IMR-90 (cell line): ENCODE data around the gene LMO1. TPM values are rescaled to one million over a fixed set of nuclear protein-coding genes. Genes with fewer than 3 reads are reported as not detected.

Source experiments
- ATAC-seq: fragments of 200-7000 bp; cut with Tn5 transposase; 2 replicates; pipeline ENCODE4 v1.9.1; 2020; ENCODE audit warnings: low read depth, mild to moderate bottlenecking, moderate library complexity
- BruUV-seq: library from RNA; stranded (reverse); fragments of 400-500 nt; replicated peaks from 2 replicates; lab custom pipeline; 2021; lab: Mats Ljungman, UMichigan
- CTCF ChIA-PET: fragments of 300-600 bp; formaldehyde crosslinking; extraction: SDS; loops from one replicate; lab custom pipeline; 2021; ENCODE audit warnings: antibody characterized with exemption; lab: Yijun Ruan, JAX
- POLR2A ChIA-PET: fragments of 300-600 bp; sonication (Branson Sonifier 250); formaldehyde crosslinking; loops from one replicate; lab custom pipeline; 2022; ENCODE audit warnings: antibody characterized with exemption; ENCODE audit not compliant: unreplicated experiment; lab: Charles Lee
- DNase-seq: peaks from one replicate; pipeline ENCODE4 v3.0.0; 2013
- H2AFZ ChIP-seq: replicated peaks from 2 replicates; pipeline ENCODE3; 2013; ENCODE audit warnings: low read length, mild to moderate bottlenecking; ENCODE audit not compliant: poor library complexity
- H2AK5ac ChIP-seq: 2 replicates; pipeline ENCODE4 v1.6.1; 2013; ENCODE audit warnings: low read depth, low read length, inconsistent platforms
- H2AK9ac ChIP-seq: replicated peaks from 2 replicates; pipeline ENCODE3; 2013; ENCODE audit warnings: mild to moderate bottlenecking, low read depth, low read length, moderate library complexity; ENCODE audit not compliant: poor library complexity
- H2BK120ac ChIP-seq: 2 replicates; pipeline ENCODE4 v1.6.1; 2013; ENCODE audit warnings: low read depth, low read length, inconsistent platforms
- H2BK15ac ChIP-seq: 3 replicates; pipeline ENCODE4 v1.6.1; 2013; ENCODE audit warnings: low read depth, low read length, inconsistent platforms
- H2BK20ac ChIP-seq: 2 replicates; pipeline ENCODE4 v1.6.1; 2013; ENCODE audit warnings: low read depth, mild to moderate bottlenecking, inconsistent platforms, low read length, moderate library complexity
- H2BK5ac ChIP-seq: 2 replicates; pipeline ENCODE4 v1.6.1; 2013; ENCODE audit warnings: mild to moderate bottlenecking, low read depth, low read length, inconsistent platforms; ENCODE audit not compliant: poor library complexity, severe bottlenecking
- H3K14ac ChIP-seq: replicated peaks from 2 replicates; pipeline ENCODE4 v1.6.1; 2013; ENCODE audit warnings: low read depth, low read length, inconsistent platforms
- H3K18ac ChIP-seq: 2 replicates; pipeline ENCODE4 v1.6.1; 2013; ENCODE audit warnings: low read depth, low read length, control low read depth
- H3K23ac ChIP-seq: 2 replicates; pipeline ENCODE4 v1.6.1; 2013; ENCODE audit warnings: low read depth, low read length, inconsistent platforms
- H3K27ac ChIP-seq: 2 replicates; pipeline ENCODE4 v1.5.1; 2013; ENCODE audit warnings: mild to moderate bottlenecking, control low read depth, low read length; ENCODE audit not compliant: insufficient read depth
- H3K27me3 ChIP-seq: 2 replicates; pipeline ENCODE4 v1.6.1; 2013; ENCODE audit warnings: low read length; ENCODE audit not compliant: control insufficient read depth, insufficient read depth
- H3K36me3 ChIP-seq: 2 replicates; pipeline ENCODE4 v1.6.1; 2013; ENCODE audit warnings: low read length, mixed read lengths; ENCODE audit not compliant: control insufficient read depth, insufficient read depth
- H3K4ac ChIP-seq: 2 replicates; pipeline ENCODE4 v1.6.1; 2013; ENCODE audit warnings: low read depth, low read length, inconsistent platforms
- H3K4me1 ChIP-seq: 2 replicates; pipeline ENCODE4 v1.6.1; 2013; ENCODE audit warnings: low read length, mixed read lengths; ENCODE audit not compliant: control insufficient read depth, insufficient read depth
- H3K4me2 ChIP-seq: 2 replicates; pipeline ENCODE4 v1.6.1; 2013; ENCODE audit warnings: low read depth, mild to moderate bottlenecking, control low read depth, low read length, moderate library complexity
- H3K4me3 ChIP-seq: 2 replicates; pipeline ENCODE4 v1.5.1; 2013; ENCODE audit warnings: low read depth, mild to moderate bottlenecking, control low read depth, low read length, moderate library complexity; ENCODE audit not compliant: insufficient read depth
- H3K56ac ChIP-seq: 2 replicates; pipeline ENCODE4 v1.6.1; 2013; ENCODE audit warnings: low read length, inconsistent platforms; ENCODE audit not compliant: insufficient read depth; ENCODE audit errors: extremely low read depth
- H3K79me1 ChIP-seq, 2 experiments: 2 replicates each; pipeline ENCODE4 v1.6.1; 2013; ENCODE audit warnings: low read length in 2 of 2, inconsistent platforms in 1 of 2, low read depth in 1 of 2
- H3K9ac ChIP-seq: 2 replicates; pipeline ENCODE4 v1.6.1; 2013; ENCODE audit warnings: low read depth, low read length, control low read depth
- H3K9me1 ChIP-seq: 2 replicates; pipeline ENCODE4 v1.6.1; 2013; ENCODE audit warnings: low read length, inconsistent platforms; ENCODE audit not compliant: insufficient read depth
- H3K9me3 ChIP-seq: 2 replicates; pipeline ENCODE4 v1.6.1; 2013; ENCODE audit warnings: low read length; ENCODE audit not compliant: control insufficient read depth, insufficient read depth
- H4K20me1 ChIP-seq: 2 replicates; pipeline ENCODE4 v1.6.1; 2013; ENCODE audit warnings: low read length, inconsistent platforms; ENCODE audit not compliant: insufficient read depth
- H4K5ac ChIP-seq: 2 replicates; pipeline ENCODE4 v1.6.1; 2013; ENCODE audit warnings: mild to moderate bottlenecking, low read depth, low read length, control low read depth
- H4K8ac ChIP-seq, 2 experiments: 2 replicates each; pipeline ENCODE4 v1.6.1; 2013; ENCODE audit warnings: low read depth in 2 of 2, low read length in 2 of 2, control low read depth in 1 of 2, inconsistent platforms in 1 of 2
- H4K91ac ChIP-seq: 2 replicates; pipeline ENCODE4 v1.6.1; 2013; ENCODE audit warnings: low read depth, low read length, inconsistent platforms; ENCODE audit not compliant: insufficient read depth
- BHLHE40 ChIP-seq: fragments of 150-350 bp; IDR thresholded peaks from 2 replicates; pipeline ENCODE4 v1.6.1; 2016; ENCODE audit warnings: mild to moderate bottlenecking, low read depth, low read length
- CEBPB ChIP-seq: IDR thresholded peaks from 2 replicates; pipeline ENCODE4 v1.6.1; 2012; ENCODE audit warnings: low read depth, low read length, improper control_type of control experiment
- CHD1 ChIP-seq: IDR thresholded peaks from 2 replicates; pipeline ENCODE4 v1.6.1; 2012; ENCODE audit warnings: low read depth, low read length, improper control_type of control experiment
- CTCF ChIP-seq: conservative IDR thresholded peaks from 2 replicates; pipeline ENCODE4 v1.5.1; 2012; ENCODE audit warnings: mild to moderate bottlenecking, low read depth, low read length, improper control_type of control experiment
- ELK1 ChIP-seq: fragments of 150-350 bp; IDR thresholded peaks from 2 replicates; pipeline ENCODE4 v1.6.1; 2016; ENCODE audit warnings: low read depth, mild to moderate bottlenecking, low read length, moderate library complexity, borderline replicate concordance
- FOS ChIP-seq: fragments of 150-350 bp; IDR thresholded peaks from 2 replicates; pipeline ENCODE4 v1.6.1; 2016; ENCODE audit warnings: low read depth, low read length
- MAZ ChIP-seq: IDR thresholded peaks from 2 replicates; pipeline ENCODE4 v1.6.1; 2012; ENCODE audit warnings: low read depth, mild to moderate bottlenecking, low read length, improper control_type of control experiment, moderate library complexity, borderline replicate concordance
- MXI1 ChIP-seq: IDR thresholded peaks from 2 replicates; pipeline ENCODE4 v1.6.1; 2012; ENCODE audit warnings: low read depth, mild to moderate bottlenecking, low read length, moderate library complexity, borderline replicate concordance
- RAD21 ChIP-seq: IDR thresholded peaks from 2 replicates; pipeline ENCODE4 v1.6.1; 2012; ENCODE audit warnings: low read length, improper control_type of control experiment
- RCOR1 ChIP-seq: IDR thresholded peaks from 2 replicates; pipeline ENCODE4 v1.6.1; 2012; ENCODE audit warnings: mild to moderate bottlenecking, low read length, improper control_type of control experiment; ENCODE audit not compliant: insufficient replicate concordance
- SMC3 ChIP-seq: fragments of 150-350 bp; IDR thresholded peaks from 2 replicates; pipeline ENCODE4 v1.6.1; 2016; ENCODE audit warnings: low read depth, mild to moderate bottlenecking, antibody characterized with exemption, low read length, moderate library complexity
- WGBS, 2 experiments: methylation state at CpG; one replicate each; pipeline versions ENCODE4 v1.1.5 to v1.1.7; 2013; ENCODE audit warnings: missing lambda C conversion rate in 2 of 2; ENCODE audit not compliant: insufficient read length in 1 of 2; ENCODE audit errors: extremely low coverage in 2 of 2; 5-methylcytosine and 5-hydroxymethylcytosine counted together
- dilution Hi-C: fragments of 300-500 bp; cut with HindIII; formaldehyde crosslinking; loops from one replicate; pipeline ENCODE4 v1.14.3; 2018; ENCODE audit warnings: low sequenced_read_pairs; ENCODE audit not compliant: unreplicated experiment
- in situ Hi-C: fragments of 300-500 bp; cut with MboI; formaldehyde crosslinking; loops from 3 replicates; pipeline ENCODE4 v1.14.3; 2019; ENCODE audit warnings: low sequenced_read_pairs, inconsistent platforms, mixed read lengths
- intact Hi-C: fragments of 100-400 bp; cut with micrococcal nuclease; formaldehyde crosslinking; loops from 2 replicates; pipeline ENCODE4 v1.10.0; 2022
- polyA plus RNA-seq, 3 experiments: library from polyadenylated mRNA; depleted of rRNA; stranded (reverse); fragments of >200 nt; gene quantifications; 2 replicates each; pipeline ENCODE4 v1.2.3, GENCODE V29; 2012; ENCODE audit warnings: low replicate concordance in 1 of 3
- total RNA-seq: library from RNA; depleted of rRNA; stranded (reverse); fragments of >200 nt; gene quantifications from 2 replicates; pipeline ENCODE4 v1.2.3, GENCODE V29; 2012

LMO1 gene
- total and polyA plus RNA-seq, 2 of the 4 experiments (the other 2 are of a cell fraction) = not detected

GRCh38 chr11:8258289-8258688 is 5.4 kb downstream of the LMO1 start:
- Histone ChIP-seq H3K27ac (no peak overlapping the region), H4K20me1 (no peaks in the 10 kb centered on the region), H3K18ac (no peak overlapping the region), H3K23ac (no peak overlapping the region), H3K27me3 (peaks cover 42% of the 10 kb centered on the region), H2AK5ac (no peak overlapping the region), H3K9ac (no peak overlapping the region), H3K9me1 (no peaks in the 10 kb centered on the region), H3K9me3 (no peaks in the 10 kb centered on the region), H4K5ac (no peak overlapping the region), H3K56ac (no peak overlapping the region), H3K4ac (no peak overlapping the region), H3K79me1 (no peaks in the 10 kb centered on the region), H2AK9ac (no peak overlapping the region), H3K4me1 (no peaks in the 10 kb centered on the region; the same call in 1 of the 2 replicates), H2AFZ (no peak overlapping the region), H2BK120ac (no peak overlapping the region), H3K4me3 (no peak overlapping the region), H2BK20ac (no peak overlapping the region), H4K8ac (no peak overlapping the region), H3K4me2 (no peak overlapping the region), H4K91ac (no peak overlapping the region), H3K14ac (no peak overlapping the region), H3K36me3 (no peaks in the 10 kb centered on the region), H2BK15ac (no peak overlapping the region), H2BK5ac (no peak overlapping the region)
- in situ Hi-C loops = no loop called here
- dilution Hi-C loops = no loop called here
- TF ChIP-seq CEBPB (no peak), RAD21 (no peak), SMC3 (no peak), CTCF (no peak), BHLHE40 (no peak), MXI1 (no peak), CHD1 (no peak), ELK1 (no peak), RCOR1 (no peak), MAZ (no peak), FOS (no peak)
- BruUV-seq = no TSS peak
- CTCF ChIA-PET = no interaction called here
- POLR2A ChIA-PET = no interaction called here
- intact Hi-C loops = no loop called here
- 52% methylated on average over 4 of the region's 5 CpGs; no CpG with 5 or more reads in 1 of the 2 experiments for WGBS, 2 experiments
- DNase-seq (no peak), ATAC-seq (no peak)
